ENCODE measurements around the gene MUC5B. TPM values are rescaled to one million over a fixed set of nuclear protein-coding genes. Genes with fewer than 3 reads are reported as not detected.
"Not testable (repeated sequence)": the region's sequence is repeated elsewhere in the genome, so short reads cannot be mapped to it uniquely, and the experiment has no call there.

MUC5B gene
- total and polyA plus RNA-seq, 2 donors (not counting 1 experiment from before 2014, with no cell fraction given), result not detected

DNA sequence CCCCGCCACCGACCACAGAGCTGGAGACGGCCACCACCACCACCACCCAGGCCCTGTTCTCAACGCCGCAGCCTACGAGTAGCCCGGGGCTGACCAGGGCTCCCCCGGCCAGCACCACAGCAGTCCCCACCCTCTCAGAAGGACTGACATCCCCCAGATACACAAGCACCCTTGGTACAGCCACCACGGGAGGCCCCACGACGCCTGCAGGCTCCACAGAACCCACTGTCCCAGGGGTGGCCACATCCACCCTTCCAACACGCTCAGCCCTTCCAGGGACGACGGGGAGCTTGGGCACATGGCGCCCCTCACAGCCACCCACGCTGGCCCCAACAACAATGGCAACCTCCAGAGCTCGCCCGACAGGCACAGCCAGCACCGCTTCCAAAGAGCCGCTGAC is 18.8 kb downstream of the MUC5B start:
- Histone ChIP-seq H3K27ac (ENCODE audit: low read length in 2 of 2) (no peak overlapping the region), H2AFZ (ENCODE audit: insufficient read depth, low read depth, low read length, poor library complexity, severe bottlenecking) (no peak overlapping the region), H3K4me1 (ENCODE audit: control insufficient read depth in 2 of 2, insufficient read depth in 2 of 2, low read length in 2 of 2) (no peaks in the 10 kb centered on the region), H4K20me1 (ENCODE audit: control insufficient read depth, insufficient read depth, low read length, poor library complexity, severe bottlenecking) (no peaks in the 10 kb centered on the region), H3K4me2 (replicated peaks; ENCODE audit: low read depth, low read length, poor library complexity, severe bottlenecking) (no peak overlapping the region), H3K9ac (ENCODE audit: low read length) (no peak overlapping the region), H3K79me2 (ENCODE audit: control insufficient read depth, insufficient read depth, low read length) (no peaks in the 10 kb centered on the region), H3K9me3 (ENCODE audit: control extremely low read depth in 1 of 3, control insufficient read depth in 2 of 3, insufficient read depth in 1 of 3, low read length in 2 of 3) (peaks cover 0 to 13% (median 0%) of the 10 kb centered on the region in 3 donors), H3K27me3 (replicated peaks in 1 of 4; ENCODE audit: control extremely low read depth in 1 of 4, control insufficient read depth in 3 of 4, insufficient read depth in 4 of 4, low read length in 3 of 4) (no peaks in the 10 kb centered on the region), H3K36me3 (replicated peaks in 1 of 2; ENCODE audit: control extremely low read depth in 1 of 2, control insufficient read depth in 1 of 2, extremely low read depth in 1 of 2, insufficient read depth in 2 of 2, low read length in 1 of 2) (no peaks in the 10 kb centered on the region), H3K4me3 (ENCODE audit: control extremely low read depth in 1 of 5, extremely low read depth in 1 of 5, insufficient read depth in 1 of 5, low read depth in 2 of 5, low read length in 4 of 5) (no peak overlapping the region)
- H3K27ac Mint-ChIP-seq, result no peak overlapping the region
- ATAC-seq (ENCODE audit: low read depth), result no peak
- H3K27me3 Mint-ChIP-seq, result no peaks in the 10 kb centered on the region
- no peaks in the 10 kb centered on the region for H3K9me3 Mint-ChIP-seq (ENCODE audit: insufficient read depth)
- ChIA-PET CTCF (no interaction called here), POLR2A (no interaction called here)
- no peaks in the 10 kb centered on the region for H3K4me1 Mint-ChIP-seq
- intact Hi-C loops (cut with micrococcal nuclease), result no loop called here
- no peak overlapping the region for H3K4me3 Mint-ChIP-seq
- TF ChIP-seq EZH2 (IDR thresholded peaks at IDR 0.05; ENCODE audit: borderline replicate concordance, insufficient read depth, low read depth, low read length, poor library complexity, severe bottlenecking), result no peak
- TF ChIP-seq, protein P1, sequence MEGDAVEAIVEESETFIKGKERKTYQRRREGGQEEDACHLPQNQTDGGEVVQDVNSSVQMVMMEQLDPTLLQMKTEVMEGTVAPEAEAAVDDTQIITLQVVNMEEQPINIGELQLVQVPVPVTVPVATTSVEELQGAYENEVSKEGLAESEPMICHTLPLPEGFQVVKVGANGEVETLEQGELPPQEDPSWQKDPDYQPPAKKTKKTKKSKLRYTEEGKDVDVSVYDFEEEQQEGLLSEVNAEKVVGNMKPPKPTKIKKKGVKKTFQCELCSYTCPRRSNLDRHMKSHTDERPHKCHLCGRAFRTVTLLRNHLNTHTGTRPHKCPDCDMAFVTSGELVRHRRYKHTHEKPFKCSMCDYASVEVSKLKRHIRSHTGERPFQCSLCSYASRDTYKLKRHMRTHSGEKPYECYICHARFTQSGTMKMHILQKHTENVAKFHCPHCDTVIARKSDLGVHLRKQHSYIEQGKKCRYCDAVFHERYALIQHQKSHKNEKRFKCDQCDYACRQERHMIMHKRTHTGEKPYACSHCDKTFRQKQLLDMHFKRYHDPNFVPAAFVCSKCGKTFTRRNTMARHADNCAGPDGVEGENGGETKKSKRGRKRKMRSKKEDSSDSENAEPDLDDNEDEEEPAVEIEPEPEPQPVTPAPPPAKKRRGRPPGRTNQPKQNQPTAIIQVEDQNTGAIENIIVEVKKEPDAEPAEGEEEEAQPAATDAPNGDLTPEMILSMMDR (IDR thresholded peaks at IDR 0.05), result no peak
- DNase-seq, result no peak
- WGBS (ENCODE audit: insufficient coverage), result 97% methylated on average over 20 of the region's 20 CpGs

DNA sequence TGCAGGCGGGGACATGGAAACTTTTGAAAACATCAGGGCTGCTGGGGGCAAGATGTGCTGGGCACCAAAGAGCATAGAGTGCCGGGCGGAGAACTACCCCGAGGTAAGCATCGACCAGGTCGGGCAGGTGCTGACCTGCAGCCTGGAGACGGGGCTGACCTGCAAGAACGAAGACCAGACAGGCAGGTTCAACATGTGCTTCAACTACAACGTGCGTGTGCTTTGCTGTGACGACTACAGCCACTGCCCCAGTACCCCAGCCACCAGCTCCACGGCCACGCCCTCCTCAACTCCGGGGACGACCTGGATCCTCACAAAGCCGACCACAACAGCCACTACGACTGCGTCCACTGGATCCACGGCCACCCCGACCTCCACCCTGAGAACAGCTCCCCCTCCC is 19.4 kb downstream of the MUC5B start:
- Histone ChIP-seq H3K36me3 (replicated peaks in 1 of 2; ENCODE audit: control extremely low read depth in 1 of 2, control insufficient read depth in 1 of 2, extremely low read depth in 1 of 2, insufficient read depth in 2 of 2, low read length in 1 of 2) (no peaks in the 10 kb centered on the region), H3K4me1 (ENCODE audit: control insufficient read depth in 2 of 2, insufficient read depth in 2 of 2, low read length in 2 of 2) (no peaks in the 10 kb centered on the region), H4K20me1 (ENCODE audit: control insufficient read depth, insufficient read depth, low read length, poor library complexity, severe bottlenecking) (no peaks in the 10 kb centered on the region), H3K9me3 (ENCODE audit: control extremely low read depth in 1 of 3, control insufficient read depth in 2 of 3, insufficient read depth in 1 of 3, low read length in 2 of 3) (peaks cover 0 to 13% (median 0%) of the 10 kb centered on the region in 3 donors), H3K4me2 (replicated peaks; ENCODE audit: low read depth, low read length, poor library complexity, severe bottlenecking) (no peak overlapping the region), H3K79me2 (ENCODE audit: control insufficient read depth, insufficient read depth, low read length) (no peaks in the 10 kb centered on the region), H3K27ac (ENCODE audit: low read length in 2 of 2) (no peak overlapping the region), H3K4me3 (ENCODE audit: control extremely low read depth in 1 of 5, extremely low read depth in 1 of 5, insufficient read depth in 1 of 5, low read depth in 2 of 5, low read length in 4 of 5) (no peak overlapping the region), H3K27me3 (replicated peaks in 1 of 4; ENCODE audit: control extremely low read depth in 1 of 4, control insufficient read depth in 3 of 4, insufficient read depth in 4 of 4, low read length in 3 of 4) (no peaks in the 10 kb centered on the region), H2AFZ (ENCODE audit: insufficient read depth, low read depth, low read length, poor library complexity, severe bottlenecking) (no peak overlapping the region), H3K9ac (ENCODE audit: low read length) (no peak overlapping the region)
- TF ChIP-seq, protein P1 (IDR thresholded peaks at IDR 0.05), result no peak
- no peak for TF ChIP-seq EZH2 (IDR thresholded peaks at IDR 0.05; ENCODE audit: borderline replicate concordance, insufficient read depth, low read depth, low read length, poor library complexity, severe bottlenecking)
- Mint-ChIP-seq H3K9me3 (ENCODE audit: insufficient read depth) (no peaks in the 10 kb centered on the region), H3K27me3 (no peaks in the 10 kb centered on the region), H3K4me1 (no peaks in the 10 kb centered on the region), H3K27ac (no peak overlapping the region), H3K4me3 (no peak overlapping the region)
- intact Hi-C loops (cut with micrococcal nuclease), result no loop called here
- DNase-seq (no peak), ATAC-seq (ENCODE audit: low read depth) (no peak)
- WGBS (ENCODE audit: insufficient coverage), result 97% methylated on average over 20 of the region's 20 CpGs
- ChIA-PET CTCF (no interaction called here), POLR2A (no interaction called here)

DNA sequence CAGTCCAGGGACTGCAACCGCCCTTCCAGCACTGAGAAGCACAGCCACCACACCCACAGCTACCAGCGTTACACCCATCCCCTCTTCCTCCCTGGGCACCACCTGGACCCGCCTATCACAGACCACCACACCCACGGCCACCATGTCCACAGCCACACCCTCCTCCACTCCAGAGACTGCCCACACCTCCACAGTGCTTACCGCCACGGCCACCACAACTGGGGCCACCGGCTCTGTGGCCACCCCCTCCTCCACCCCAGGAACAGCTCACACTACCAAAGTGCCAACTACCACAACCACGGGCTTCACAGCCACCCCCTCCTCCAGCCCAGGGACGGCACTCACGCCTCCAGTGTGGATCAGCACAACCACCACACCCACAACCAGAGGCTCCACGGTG is 19.9 kb downstream of the MUC5B start:
- H3K27me3 Mint-ChIP-seq; H3K27ac ChIP-seq (ENCODE audit: low read length in 2 of 2); H3K4me1 Mint-ChIP-seq; H2AFZ ChIP-seq (ENCODE audit: insufficient read depth, low read depth, low read length, poor library complexity, severe bottlenecking); POLR2A ChIA-PET; H3K9ac ChIP-seq (ENCODE audit: low read length); H3K27me3 ChIP-seq (replicated peaks in 1 of 4; ENCODE audit: control extremely low read depth in 1 of 4, control insufficient read depth in 3 of 4, insufficient read depth in 4 of 4, low read length in 3 of 4); H3K4me3 ChIP-seq (ENCODE audit: control extremely low read depth in 1 of 5, extremely low read depth in 1 of 5, insufficient read depth in 1 of 5, low read depth in 2 of 5, low read length in 4 of 5); CTCF ChIA-PET; H3K4me1 ChIP-seq (ENCODE audit: control insufficient read depth in 2 of 2, insufficient read depth in 2 of 2, low read length in 2 of 2); intact Hi-C loops (cut with micrococcal nuclease); H3K79me2 ChIP-seq (ENCODE audit: control insufficient read depth, insufficient read depth, low read length); H3K27ac Mint-ChIP-seq; H3K4me3 Mint-ChIP-seq; H3K36me3 ChIP-seq (replicated peaks in 1 of 2; ENCODE audit: control extremely low read depth in 1 of 2, control insufficient read depth in 1 of 2, extremely low read depth in 1 of 2, insufficient read depth in 2 of 2, low read length in 1 of 2); H3K4me2 ChIP-seq (replicated peaks; ENCODE audit: low read depth, low read length, poor library complexity, severe bottlenecking); H4K20me1 ChIP-seq (ENCODE audit: control insufficient read depth, insufficient read depth, low read length, poor library complexity, severe bottlenecking); H3K9me3 Mint-ChIP-seq (ENCODE audit: insufficient read depth); DNase-seq; ATAC-seq (ENCODE audit: low read depth): not testable (repeated sequence)
- 100% methylated on average over 1 of the region's 11 CpGs for WGBS (ENCODE audit: insufficient coverage)
- H3K9me3 ChIP-seq (ENCODE audit: control extremely low read depth in 1 of 3, control insufficient read depth in 2 of 3, insufficient read depth in 1 of 3, low read length in 2 of 3), result peaks cover 0 to 13% (median 0%) of the 10 kb centered on the region in 3 donors

All from B cell (primary cell).